Fibroblast of lung (primary cell): ENCODE measurements around the gene SHC4. TPM values are rescaled to one million over a fixed set of nuclear protein-coding genes. Genes with fewer than 3 reads are reported as not detected.

Experiments
- DNase-seq, 2 donors: peaks; one replicate each; pipeline versions ENCODE4 v3.0.0 to v3.0.0-alpha.2; 2010; ENCODE audit warnings: low read depth in 2 of 2
- H2AFZ ChIP-seq: 2 replicates; pipeline ENCODE4 v1.5.1; 2012; ENCODE audit warnings: low read length, control low read depth, inconsistent platforms
- H3K27ac ChIP-seq: 2 replicates; pipeline ENCODE4 v1.5.1; 2011; ENCODE audit warnings: low read length, control low read depth; ENCODE audit not compliant: insufficient read depth
- H3K27me3 ChIP-seq: 2 replicates; pipeline ENCODE4 v1.5.1; 2011; ENCODE audit warnings: mild to moderate bottlenecking, low read length; ENCODE audit not compliant: control insufficient read depth, insufficient read depth
- H3K36me3 ChIP-seq: 2 replicates; pipeline ENCODE4 v1.5.1; 2011; ENCODE audit warnings: low read length; ENCODE audit not compliant: control insufficient read depth, insufficient read depth
- H3K4me1 ChIP-seq: 2 replicates; pipeline ENCODE4 v1.5.1; 2011; ENCODE audit warnings: low read length; ENCODE audit not compliant: control insufficient read depth, insufficient read depth; ENCODE audit errors: extremely low read depth
- H3K4me2 ChIP-seq: 2 replicates; pipeline ENCODE4 v1.5.1; 2011; ENCODE audit warnings: low read length, control low read depth; ENCODE audit not compliant: insufficient read depth; ENCODE audit errors: extremely low read depth
- H3K4me3 ChIP-seq, 4 experiments: fragments of 200-600 bp in 1 of 4; sonication (generic) in 1 of 4; replicated peaks in 1 of 4; 2 replicates each; pipeline ENCODE4 v1.5.1; 2011 to 2016; ENCODE audit warnings: low read length in 4 of 4, low read depth in 3 of 4, mild to moderate bottlenecking in 3 of 4, control low read depth in 2 of 4, inconsistent platforms in 1 of 4, mixed read lengths in 1 of 4; ENCODE audit not compliant: insufficient read depth in 1 of 4; ENCODE audit errors: control extremely low read depth in 1 of 4
- H3K79me2 ChIP-seq: 2 replicates; pipeline ENCODE4 v1.5.1; 2012; ENCODE audit warnings: mild to moderate bottlenecking, low read length, inconsistent platforms; ENCODE audit not compliant: control insufficient read depth, insufficient read depth
- H3K9ac ChIP-seq: 2 replicates; pipeline ENCODE4 v1.5.1; 2011; ENCODE audit warnings: mild to moderate bottlenecking, low read length, control low read depth; ENCODE audit not compliant: insufficient read depth
- H3K9me3 ChIP-seq: 2 replicates; pipeline ENCODE4 v1.5.1; 2012; ENCODE audit warnings: low read depth, low read length; ENCODE audit not compliant: control insufficient read depth, insufficient read depth
- H4K20me1 ChIP-seq: 2 replicates; pipeline ENCODE4 v1.5.1; 2011; ENCODE audit warnings: low read length; ENCODE audit not compliant: control insufficient read depth, insufficient read depth; ENCODE audit errors: extremely low read depth
- CTCF ChIP-seq, 2 donors: IDR thresholded peaks in 1 of 2; conservative IDR thresholded peaks in 1 of 2; 1 replicate in 1 of 2; 2 replicates in 1 of 2; pipeline ENCODE4 v1.5.1; 2011 to 2012; ENCODE audit warnings: low read length in 2 of 2, control low read depth in 1 of 2, inconsistent platforms in 1 of 2, low read depth in 1 of 2, mild to moderate bottlenecking in 1 of 2
- EZH2 ChIP-seq: IDR thresholded peaks from 2 replicates; pipeline ENCODE4 v1.5.1; 2012; ENCODE audit warnings: low read length, control low read depth, mild to moderate bottlenecking; ENCODE audit errors: missing control alignments
- polyA plus RNA-seq, 2 donors: library from polyadenylated mRNA; depleted of rRNA in 1 of 2; stranded (reverse) in 1 of 2; unstranded in 1 of 2; fragments of >200 nt; gene quantifications; 2 replicates each; pipeline ENCODE4 v1.2.1, GENCODE V29; 2011 to 2012; ENCODE audit warnings: missing spikeins in 1 of 2
- total RNA-seq: library from RNA; depleted of rRNA; stranded (reverse); fragments of >200 nt; gene quantifications from 2 replicates; pipeline ENCODE4 v1.2.1, GENCODE V29; 2014

The SHC4 gene
- total and polyA plus RNA-seq, 2 donors (not counting 1 experiment from before 2014, with no cell fraction given): 0.75 to 1.5 TPM

- H3K4me1 ChIP-seq: peaks cover 17% of the 10 kb centered on the region
- no peaks in the 10 kb centered on the region for H3K27me3 ChIP-seq
- H3K27ac ChIP-seq: peak overlapping the region; percentile 59
- no peak overlapping the region for H2AFZ ChIP-seq
- H3K36me3 ChIP-seq: no peaks in the 10 kb centered on the region
- no peaks in the 10 kb centered on the region for H3K79me2 ChIP-seq
- H3K4me2 ChIP-seq: no peak overlapping the region
- peak; percentile 98 to 100 for DNase-seq
- TF ChIP-seq EZH2 (no peak), CTCF (conservative IDR thresholded peaks at IDR 0.05 in 1 of 2, IDR thresholded peaks at IDR 0.05 in 1 of 2; ENCODE audit: low read depth in 1 of 2, low read length in 2 of 2) (no peak)
- no peaks in the 10 kb centered on the region for H3K9me3 ChIP-seq
- no peak overlapping the region for H3K4me3 ChIP-seq
- no peak overlapping the region for H3K9ac ChIP-seq
- no peaks in the 10 kb centered on the region for H4K20me1 ChIP-seq
Measured at GRCh38 chr15:48940508-48940907, 23.2 kb downstream of the SHC4 start.

GRCh38 chr15:48939648-48940047 lies 24.1 kb downstream of the SHC4 start:
- DNase-seq: peak; percentile 95 to 99
- peaks cover 17% of the 10 kb centered on the region for H3K4me1 ChIP-seq
- H3K27me3 ChIP-seq: no peaks in the 10 kb centered on the region
- H3K4me2 ChIP-seq: no peak overlapping the region
- no peak overlapping the region for H3K9ac ChIP-seq
- H3K9me3 ChIP-seq: no peaks in the 10 kb centered on the region
- no peaks in the 10 kb centered on the region for H4K20me1 ChIP-seq
- TF ChIP-seq CTCF (conservative IDR thresholded peaks at IDR 0.05 in 1 of 2, IDR thresholded peaks at IDR 0.05 in 1 of 2; ENCODE audit: low read depth in 1 of 2, low read length in 2 of 2): no peak
- TF ChIP-seq EZH2: no peak
- H2AFZ ChIP-seq: no peak overlapping the region
- no peaks in the 10 kb centered on the region for H3K79me2 ChIP-seq
- H3K27ac ChIP-seq: peak overlapping the region; percentile 59
- no peak overlapping the region for H3K4me3 ChIP-seq
- H3K36me3 ChIP-seq: no peaks in the 10 kb centered on the region

- Histone ChIP-seq H3K27ac (no peak overlapping the region), H3K9me3 (no peaks in the 10 kb centered on the region), H3K36me3 (no peaks in the 10 kb centered on the region), H3K4me3 (no peak overlapping the region), H3K4me1 (peaks cover 17% of the 10 kb centered on the region), H3K79me2 (no peaks in the 10 kb centered on the region), H3K9ac (no peak overlapping the region), H3K27me3 (no peaks in the 10 kb centered on the region), H3K4me2 (no peak overlapping the region), H2AFZ (no peak overlapping the region), H4K20me1 (no peaks in the 10 kb centered on the region)
- DNase-seq: no peak
- no peak for TF ChIP-seq CTCF (conservative IDR thresholded peaks at IDR 0.05 in 1 of 2, IDR thresholded peaks at IDR 0.05 in 1 of 2; ENCODE audit: low read depth in 1 of 2, low read length in 2 of 2)
- no peak for TF ChIP-seq EZH2
Measured at GRCh38 chr15:48937886-48938285, 25.8 kb downstream of the SHC4 start.
